K562 (cell line): ENCODE measurements around the gene SMU1. TPM values are rescaled to one million over a fixed set of nuclear protein-coding genes. Genes with fewer than 3 reads are reported as not detected.

Experiments
- ATF1 ChIP-seq, 2 experiments: fragments of 450-650 bp in 1 of 2; IDR thresholded peaks; 2 replicates each; pipeline ENCODE4 v1.6.1; 2016; ENCODE audit warnings: missing compliant biosample characterization in 1 of 2, missing genetic modification characterization in 1 of 2
- ATF7 ChIP-seq: fragments of 450-650 bp; IDR thresholded peaks from 2 replicates; pipeline ENCODE4 v1.7.1; 2014; ENCODE audit warnings: mild to moderate bottlenecking, moderate library complexity
- ETS1 ChIP-seq: conservative IDR thresholded peaks from 2 replicates; pipeline ENCODE4 v1.6.1; 2011; ENCODE audit warnings: low read depth, mild to moderate bottlenecking, low read length; ENCODE audit not compliant: control insufficient read depth
- FUS ChIP-seq: fragments of 200-400 bp; formaldehyde crosslinking; optimal IDR thresholded peaks from 2 replicates; pipeline ENCODE3; 2017; ENCODE audit warnings: low read depth, low read length
- GATAD2B ChIP-seq: fragments of 450-650 bp; IDR thresholded peaks from 2 replicates; pipeline ENCODE4 v1.6.1; 2017; ENCODE audit warnings: mild to moderate bottlenecking, borderline replicate concordance
- GTF2F1 ChIP-seq: IDR thresholded peaks from 2 replicates; pipeline ENCODE4 v1.6.1; 2011; ENCODE audit warnings: low read depth, low read length, improper control_type of control experiment
- JUN ChIP-seq, 2 experiments: sonication (generic) in 1 of 2; formaldehyde crosslinking in 1 of 2; IDR thresholded peaks; 2 replicates each; pipeline versions ENCODE4 v1.6.1 to v1.8.0; 2012 to 2022; ENCODE audit warnings: borderline replicate concordance in 2 of 2, mild to moderate bottlenecking in 2 of 2, improper control_type of control experiment in 1 of 2, low read depth in 1 of 2, low read length in 1 of 2, missing genetic modification reagents in 1 of 2
- KLF1 ChIP-seq: fragments of 450-650 bp; IDR thresholded peaks from 2 replicates; pipeline ENCODE4 v1.6.1; 2016; ENCODE audit warnings: missing genetic modification characterization, missing compliant biosample characterization
- MTA2 ChIP-seq: fragments of 450-650 bp; IDR thresholded peaks from 2 replicates; pipeline ENCODE4 v1.6.1; 2016; ENCODE audit warnings: low read depth
- MTA3 ChIP-seq: fragments of 450-650 bp; formaldehyde crosslinking; IDR thresholded peaks from 2 replicates; pipeline ENCODE4 v1.6.1; 2017; ENCODE audit warnings: mild to moderate bottlenecking, borderline replicate concordance
- MXI1 ChIP-seq: IDR thresholded peaks from 2 replicates; pipeline ENCODE4 v1.6.1; 2011; ENCODE audit warnings: low read depth, mild to moderate bottlenecking, improper control_type of control experiment, low read length
- NELFE ChIP-seq: IDR thresholded peaks from 2 replicates; pipeline ENCODE4 v1.6.1; 2011; ENCODE audit warnings: mild to moderate bottlenecking; ENCODE audit not compliant: insufficient read depth, insufficient read length
- PRPF4 ChIP-seq: fragments of 200-400 bp; formaldehyde crosslinking; IDR thresholded peaks from one replicate; pipeline ENCODE4 v1.6.1; 2017; ENCODE audit warnings: low read length, low read depth, mild to moderate bottlenecking; ENCODE audit not compliant: insufficient read depth, poor library complexity, severe bottlenecking
- RBM14 ChIP-seq: fragments of 200-400 bp; formaldehyde crosslinking; IDR thresholded peaks from 2 replicates; pipeline ENCODE4 v1.6.1; 2018; ENCODE audit warnings: low read depth, mild to moderate bottlenecking, low read length, moderate library complexity, borderline replicate concordance; ENCODE audit not compliant: insufficient read depth
- RBM25 ChIP-seq: fragments of 200-400 bp; formaldehyde crosslinking; IDR thresholded peaks from 2 replicates; pipeline ENCODE4 v1.6.1; 2018; ENCODE audit warnings: low read length, low read depth, moderate library complexity; ENCODE audit not compliant: severe bottlenecking
- SIN3B ChIP-seq: fragments of 450-650 bp; IDR thresholded peaks from 2 replicates; pipeline ENCODE4 v1.6.1; 2017; ENCODE audit warnings: low read depth, mild to moderate bottlenecking, moderate library complexity
- SMARCB1 ChIP-seq: IDR thresholded peaks from 2 replicates; pipeline ENCODE4 v1.6.1; 2011; ENCODE audit warnings: improper control_type of control experiment, low read depth; ENCODE audit not compliant: insufficient read length
- TAF7 ChIP-seq: fragments of 450-650 bp; IDR thresholded peaks from 2 replicates; pipeline ENCODE4 v1.6.1; 2016; ENCODE audit warnings: missing genetic modification characterization, missing compliant biosample characterization
- TAF9B ChIP-seq: fragments of 450-650 bp; IDR thresholded peaks from 2 replicates; pipeline ENCODE4 v1.6.1; 2018; ENCODE audit warnings: mild to moderate bottlenecking; ENCODE audit not compliant: partially characterized antibody
- TBP ChIP-seq: optimal IDR thresholded peaks from 2 replicates; pipeline ENCODE3; 2011; ENCODE audit warnings: low read depth, low read length, improper control_type of control experiment
- TEAD4 ChIP-seq, 2 experiments: sonication (generic) in 1 of 2; formaldehyde crosslinking in 1 of 2; IDR thresholded peaks; 2 replicates each; pipeline versions ENCODE4 v1.6.1 to v1.8.0; 2012 to 2022; ENCODE audit warnings: borderline replicate concordance in 1 of 2, inconsistent platforms in 1 of 2, low read length in 1 of 2, mild to moderate bottlenecking in 1 of 2, missing genetic modification reagents in 1 of 2
- TGIF2 ChIP-seq: sonication (generic); formaldehyde crosslinking; IDR thresholded peaks from 2 replicates; pipeline ENCODE4 v1.8.1; 2022; ENCODE audit warnings: mild to moderate bottlenecking, missing genetic modification reagents, moderate library complexity
- TOE1 ChIP-seq, 2 experiments: fragments of 450-650 bp in 1 of 2; sonication (generic) in 1 of 2; formaldehyde crosslinking in 1 of 2; IDR thresholded peaks; 2 replicates each; pipeline versions ENCODE4 v1.7.1 to v1.8.0; 2016 to 2022; ENCODE audit warnings: borderline replicate concordance in 2 of 2, mild to moderate bottlenecking in 2 of 2, antibody characterized with exemption in 1 of 2, inconsistent platforms in 1 of 2, low read depth in 1 of 2, missing genetic modification reagents in 1 of 2, moderate library complexity in 1 of 2
- ZNF174 ChIP-seq: fragments of 250-450 bp; sonication (Bioruptor Pico); IDR thresholded peaks from 2 replicates; pipeline ENCODE4 v1.4.0; 2020; ENCODE audit warnings: mild to moderate bottlenecking
- ZNF280B ChIP-seq: fragments of 250-450 bp; sonication (Bioruptor Pico); IDR thresholded peaks from 2 replicates; pipeline ENCODE4 v1.5.1; 2021; ENCODE audit warnings: mild to moderate bottlenecking
- ZNF583 ChIP-seq: fragments of 250-450 bp; sonication (Bioruptor Pico); IDR thresholded peaks from 2 replicates; pipeline ENCODE4 v1.4.0; 2020
- polyA plus RNA-seq, 8 experiments: library from polyadenylated mRNA; depleted of rRNA in 4 of 8; stranded (reverse) in 5 of 8; unstranded in 3 of 8; fragments of >200 nt; fragmentation: Nextera tagmentation in 2 of 8; fragmentation: Illumina TruSeq in 1 of 8; extraction: Ambion mirVana in 2 of 8; extraction: Trizol in 1 of 8; gene quantifications; 2 replicates each; pipeline versions ENCODE4 v1.2.1 to v1.2.3, GENCODE V29; 2011 to 2014; ENCODE audit warnings: inconsistent platforms in 1 of 8, missing spikeins in 1 of 8
- total RNA-seq, 7 experiments: library from RNA; depleted of rRNA in 6 of 7; stranded (reverse); fragments of >200 nt in 6 of 7; fragmentation: Illumina TruSeq in 2 of 7; extraction: Trizol in 2 of 7; gene quantifications; 2 replicates each; pipeline versions ENCODE4 v1.2.1 to v1.2.3, GENCODE V29; 2011 to 2021; ENCODE audit warnings: low replicate concordance in 1 of 7

The SMU1 gene
- total and polyA plus RNA-seq, 9 of the 15 experiments (the other 6 are each of a cell fraction or from before 2014, with no cell fraction given): 13.2 to 33.4 (median 20.7) TPM

GRCh38 chr9:33024966-33025571 is 51.4 kb downstream of the SMU1 start, which contains the start of gene DNAJA1 (continued):
- 0 out of 2 replicates have a peak, but pooled peaks have one; percentile 20 for TF ChIP-seq TGIF2
- TF ChIP-seq TBP: peak; percentile 97
- TF ChIP-seq PRPF4: peak; percentile 96
- TF ChIP-seq TAF7 (tag): no peak; the same call in 1 of the 2 replicates
- TF ChIP-seq SIN3B: peak; percentile 50; the same call in 1 of the 2 replicates
- TF ChIP-seq NELFE: no peak
- TF ChIP-seq MXI1: peak; percentile 76; the same call in 1 of the 2 replicates
- TF ChIP-seq FUS: peak; percentile 64
- no peak for TF ChIP-seq ZNF174 (CRISPR knock-in tag)
- 0 out of 2 replicates have a peak, but pooled peaks have one; percentile 2 for TF ChIP-seq JUN (IDR thresholded peaks at IDR 0.05; ENCODE audit: borderline replicate concordance, low read depth, low read length)
- TF ChIP-seq JUN (CRISPR knock-in tag; IDR thresholded peaks at IDR 0.05; ENCODE audit: borderline replicate concordance): no peak
- no peak for TF ChIP-seq SMARCB1
- peak; percentile 81 for TF ChIP-seq ETS1
- TF ChIP-seq TAF9B: peak; percentile 82
- no peak for TF ChIP-seq ATF1 (CRISPR knock-in tag; IDR thresholded peaks at IDR 0.05)
- peak; percentile 89 for TF ChIP-seq ATF1 (tag; IDR thresholded peaks at IDR 0.05)
- no peak for TF ChIP-seq GATAD2B
- peak; percentile 85 for TF ChIP-seq GTF2F1
- no peak for TF ChIP-seq MTA2
- TF ChIP-seq TOE1 (IDR thresholded peaks at IDR 0.05; ENCODE audit: borderline replicate concordance): peak; percentile 45; the same call in 1 of the 2 replicates
- no peak for TF ChIP-seq TOE1 (CRISPR knock-in tag; IDR thresholded peaks at IDR 0.05; ENCODE audit: borderline replicate concordance, low read depth)
- TF ChIP-seq ZNF583 (CRISPR knock-in tag): no peak
- peak; percentile 98 for TF ChIP-seq MTA3
- peak; percentile 71; the same call in 1 of the 2 replicates for TF ChIP-seq RBM14
- TF ChIP-seq TEAD4 (IDR thresholded peaks at IDR 0.05; ENCODE audit: low read length): peak; percentile 21
- no peak for TF ChIP-seq TEAD4 (CRISPR knock-in tag; IDR thresholded peaks at IDR 0.05; ENCODE audit: borderline replicate concordance)
- peak; percentile 78 for TF ChIP-seq ATF7
- TF ChIP-seq ZNF280B (CRISPR knock-in tag): no peak
- peak; percentile 66; the same call in 1 of the 2 replicates for TF ChIP-seq KLF1 (tag)
- TF ChIP-seq RBM25: peak; percentile 29
